GOT3 (cell line): ENCODE measurements around the gene OSGEP.

Source experiments
- DNase-seq: peaks from one replicate; lab custom pipeline; 2025; ENCODE audit warnings: mixed read lengths; lab: John Stamatoyannopoulos, UW

Gene OSGEP

GRCh38 chr14:20429801-20430669 is 24.6 kb downstream of the OSGEP start:
- DNase-seq: no peak

DNA sequence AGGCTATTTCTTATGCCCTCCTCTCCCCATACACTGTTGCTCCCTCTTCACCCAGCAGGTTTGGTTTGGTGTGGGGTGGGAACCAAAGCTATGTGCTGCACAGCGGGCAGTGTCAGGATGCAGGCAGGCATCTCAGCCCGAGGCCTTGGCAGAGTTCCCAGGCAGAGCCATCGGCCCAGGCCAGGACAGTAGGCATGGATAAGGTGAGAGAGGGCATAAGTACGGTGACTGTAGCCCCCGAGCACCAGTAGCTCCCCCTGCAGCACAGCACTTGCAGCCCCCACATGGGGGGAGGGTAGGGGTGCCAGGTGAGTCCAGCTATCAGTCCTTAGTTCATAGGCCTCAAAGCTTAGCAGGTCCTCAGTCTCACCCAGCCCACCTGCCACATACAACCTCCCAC is 25.8 kb downstream of the OSGEP start:
- DNase-seq: no peak

- DNase-seq: no peak
Measured at GRCh38 chr14:20428010-20428365, 26.6 kb downstream of the OSGEP start.

DNA sequence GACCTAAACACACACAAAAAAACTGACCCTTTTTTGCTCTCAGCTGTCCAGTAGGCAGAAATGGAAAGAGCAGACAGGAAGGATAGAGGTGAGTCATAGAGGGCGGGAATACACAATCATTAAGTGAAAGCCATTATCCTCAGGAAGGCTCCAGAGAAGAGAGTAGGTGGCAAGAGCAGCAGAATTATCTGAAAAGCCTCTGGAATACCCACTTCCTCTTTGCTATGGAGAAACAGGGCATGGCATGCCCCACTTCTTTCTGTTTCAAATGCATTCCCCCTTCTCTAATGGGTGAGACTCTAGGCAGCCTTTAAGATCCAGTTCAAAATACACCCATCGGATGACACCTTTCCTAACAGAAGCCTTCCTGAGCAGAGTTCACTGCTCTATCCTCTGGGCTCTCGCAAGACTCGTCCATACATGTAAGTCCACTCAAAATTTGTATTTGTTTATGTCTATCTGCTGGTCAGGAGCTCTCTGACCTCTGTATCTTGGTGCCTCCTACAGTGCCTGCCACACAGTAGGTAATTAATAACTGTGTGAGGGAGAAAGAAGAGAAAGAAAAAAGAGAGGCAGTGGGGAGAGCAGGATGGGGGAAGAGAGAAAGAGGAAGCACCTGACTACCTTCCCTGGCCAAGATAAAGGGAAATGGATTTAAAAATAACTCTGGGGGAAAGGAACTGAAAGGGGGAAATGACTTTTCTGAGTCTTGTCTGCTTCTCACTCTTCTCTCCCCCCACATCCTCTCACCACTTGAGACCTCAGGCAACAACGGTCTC is 27.2 kb downstream of the OSGEP start:
- DNase-seq: no peak

GRCh38 chr14:20424851-20425250 is 29.8 kb downstream of the OSGEP start:
- DNase-seq: no peak

DNA sequence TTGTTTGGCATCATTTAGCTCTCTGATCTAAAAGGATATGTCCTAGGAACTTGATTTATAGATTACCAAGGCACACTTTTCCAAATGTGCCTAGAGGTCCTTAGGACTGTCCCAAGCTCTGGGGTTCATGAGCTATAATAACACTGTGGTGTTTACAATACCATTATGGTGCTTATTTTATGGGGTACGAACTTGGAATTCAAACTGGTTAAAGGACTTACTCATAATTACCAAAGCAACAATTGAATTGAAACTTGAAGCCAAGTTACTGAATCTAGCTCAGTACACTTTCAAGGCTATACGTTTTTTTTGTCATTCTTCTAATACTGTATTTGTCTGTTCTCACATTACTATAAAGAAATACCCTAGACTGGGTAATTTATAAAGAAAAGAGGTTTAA is 31.7 kb downstream of the OSGEP start:
- no peak for DNase-seq

DNA sequence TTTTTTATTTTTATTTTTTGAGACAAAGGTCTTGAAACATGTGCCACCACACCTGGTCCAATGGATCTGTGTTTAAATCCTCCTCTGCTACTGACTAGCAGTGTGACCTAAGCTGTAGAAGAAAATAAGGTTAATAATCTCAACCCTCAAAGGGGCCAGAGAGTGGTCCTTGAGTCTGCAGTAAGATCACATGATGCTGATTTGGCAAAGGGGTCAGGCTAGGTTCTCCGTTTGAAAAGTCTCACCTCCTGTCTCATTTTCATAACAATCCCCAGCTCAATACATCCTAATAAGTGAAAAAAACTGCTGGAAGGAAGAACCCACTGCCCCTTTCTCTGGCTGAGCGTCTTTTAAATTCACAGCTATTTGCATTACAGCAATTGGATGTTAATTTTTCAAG is 33.3 kb downstream of the OSGEP start:
- DNase-seq: no peak

DNA sequence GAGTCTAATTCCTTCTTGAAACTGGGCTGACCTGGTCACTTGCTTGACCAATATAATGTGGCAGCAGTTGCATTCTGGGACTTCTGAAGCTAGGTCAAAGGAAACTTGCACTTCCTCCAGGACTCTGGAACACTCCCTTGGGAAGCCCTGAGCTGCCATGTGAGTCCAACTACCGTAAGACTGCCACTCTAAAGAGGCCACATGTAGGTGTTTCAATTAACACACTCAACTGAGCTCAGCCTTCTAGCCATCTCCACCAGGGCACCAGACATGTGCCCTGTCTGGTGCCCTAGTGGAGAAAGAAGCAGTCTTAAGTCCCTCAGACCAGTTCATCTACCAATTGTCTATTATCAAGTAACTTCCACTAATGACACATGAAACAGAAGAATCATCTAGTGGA is 35.2 kb downstream of the OSGEP start:
- no peak for DNase-seq

DNA sequence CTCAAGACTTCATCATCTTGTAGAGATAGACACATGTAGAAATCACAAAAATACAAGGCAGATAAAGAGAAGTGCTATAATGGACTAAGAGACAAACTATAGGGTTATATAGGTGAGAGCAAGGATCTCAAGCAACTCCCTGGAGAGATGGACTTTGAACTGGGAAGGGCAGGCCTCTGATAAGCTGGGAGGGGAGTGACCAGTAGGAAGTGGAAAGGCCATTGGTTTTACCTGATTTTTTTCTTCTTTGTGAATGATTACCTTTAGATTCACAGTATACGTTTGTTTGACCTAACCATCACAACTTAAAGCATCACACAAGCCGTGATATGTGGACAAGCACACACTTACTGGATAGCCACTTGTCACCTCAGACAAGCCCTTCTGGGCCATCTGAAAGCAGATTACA is 36.1 kb downstream of the OSGEP start:
- DNase-seq: no peak

GRCh38 chr14:20417250-20418186 is 37.1 kb downstream of the OSGEP start:
- DNase-seq: no peak

DNA sequence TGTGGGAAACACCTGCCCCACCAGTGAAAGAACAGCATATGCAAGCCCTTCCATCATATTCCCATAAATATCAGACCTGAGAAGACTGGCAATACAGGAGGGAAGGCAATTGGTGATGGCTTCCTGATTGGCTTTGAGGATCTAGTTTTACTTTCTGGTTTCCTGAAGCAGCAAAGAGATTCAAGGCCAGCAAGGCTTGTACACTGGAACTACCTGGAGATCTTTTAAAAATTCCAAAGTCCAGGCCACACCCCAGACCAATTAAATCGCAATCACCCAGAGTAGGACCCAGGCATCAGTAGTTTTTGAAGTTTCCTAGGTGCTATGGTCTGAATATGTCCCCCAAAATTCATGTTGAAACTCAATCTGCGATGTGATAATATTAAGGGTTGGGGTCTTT is 38.4 kb downstream of the OSGEP start:
- DNase-seq: no peak

- DNase-seq: no peak
Measured at GRCh38 chr14:20415782-20416206, 38.8 kb downstream of the OSGEP start.

GRCh38 chr14:20413744-20414082 is 40.9 kb downstream of the OSGEP start:
- no peak for DNase-seq

GRCh38 chr14:20412876-20413743 is 41.5 kb downstream of the OSGEP start, which contains the start of gene TEP1:
Gene TEP1, minus strand, starts transcription at chr14:20413501. Its CDS starts 5,062 bp downstream, at chr14:20408439.
- no peak for DNase-seq

DNA sequence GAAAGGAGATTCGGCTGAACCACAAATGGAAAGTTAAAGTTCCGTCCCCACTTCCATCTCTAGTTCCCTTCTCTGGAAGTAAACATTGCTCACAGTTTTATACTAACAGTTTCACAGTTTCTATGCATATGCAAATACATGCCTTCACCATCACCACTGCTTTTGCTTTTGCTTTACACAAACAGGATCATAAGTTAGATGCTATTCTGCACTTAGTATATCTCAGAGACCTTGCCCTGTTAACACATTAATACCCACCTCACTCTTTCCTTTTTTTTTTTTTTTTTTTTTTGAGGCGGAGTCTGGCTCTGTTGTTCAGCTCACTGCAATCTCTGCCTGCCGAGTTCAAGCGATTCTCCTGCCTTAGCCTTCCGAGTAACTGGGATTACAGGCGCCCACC is 42.2 kb downstream of the OSGEP start:
- DNase-seq: no peak

GRCh38 chr14:20409226-20409625 is 45.4 kb downstream of the OSGEP start:
- DNase-seq: no peak

DNA sequence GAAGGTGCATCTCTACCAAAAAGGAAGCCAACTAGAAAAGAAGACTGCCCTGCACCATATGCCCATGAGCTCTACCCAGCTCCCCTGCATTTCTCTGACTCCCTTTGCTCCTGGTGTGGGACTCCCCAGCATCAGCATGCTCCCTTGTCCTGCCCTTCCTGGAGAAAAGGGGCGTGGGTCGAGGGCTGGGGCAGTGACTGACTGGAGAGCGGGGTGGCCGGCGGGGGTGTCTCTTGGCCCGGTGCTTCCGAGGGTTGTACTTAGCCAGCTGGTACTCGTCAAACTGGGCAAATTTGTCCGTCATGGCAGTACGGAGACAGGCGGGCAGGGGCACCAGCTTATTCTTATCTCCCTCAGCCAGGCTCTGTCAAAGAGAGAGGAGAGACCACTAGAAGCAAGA is 51.1 kb downstream of the OSGEP start:
- DNase-seq: no peak

DNA sequence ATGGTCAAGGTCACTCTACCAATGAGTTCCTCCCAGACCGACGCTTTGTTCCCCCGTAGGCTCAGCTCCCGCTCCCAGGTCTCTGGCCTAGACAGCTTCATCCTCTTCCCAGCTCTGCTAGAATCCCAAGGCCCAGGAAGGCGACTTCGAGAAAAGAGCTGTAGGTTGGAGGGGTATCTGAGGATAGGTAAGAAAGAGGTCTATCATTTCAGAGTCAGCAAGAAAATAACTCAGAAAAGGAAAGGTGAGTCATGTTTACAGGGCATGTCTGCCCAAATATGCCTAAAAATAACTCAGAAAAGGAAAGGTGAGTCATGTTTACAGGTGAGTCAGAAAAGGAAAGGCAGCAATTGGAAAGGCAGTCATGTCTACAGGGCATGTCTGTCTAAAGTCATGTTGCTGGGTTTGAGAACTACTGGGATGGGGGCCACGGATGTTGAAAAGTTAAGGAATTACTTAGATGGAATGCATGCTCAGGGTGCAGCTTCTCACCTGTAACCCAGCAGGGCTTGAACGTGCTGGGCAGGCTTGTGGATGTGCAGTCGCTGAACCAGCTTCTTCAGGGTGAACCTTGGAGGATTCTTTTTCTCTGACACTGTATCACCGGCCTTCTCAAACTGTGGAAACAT is 53.5 kb downstream of the OSGEP start:
- no peak for DNase-seq

- no peak for DNase-seq
Measured at GRCh38 chr14:20400589-20400964, 54.0 kb downstream of the OSGEP start.

GRCh38 chr14:20397511-20397910 is 57.1 kb downstream of the OSGEP start:
- DNase-seq: no peak
